Measurements from ENCODE around the gene SPDYE6. TPM values are rescaled to one million over a fixed set of nuclear protein-coding genes. Genes with fewer than 3 reads are reported as not detected.
"Not testable (repeated sequence)": the region's sequence is repeated elsewhere in the genome, so short reads cannot be mapped to it uniquely, and the experiment has no call there.

Gene SPDYE6
- total and polyA plus RNA-seq, 5 donors: 0.18 TPM; not detected in 4

- WGBS: under 1% methylated on average over 72 of the region's 76 CpGs
- H3K4me1 ChIP-seq (ENCODE audit: control insufficient read depth, insufficient read depth, low read length); intact Hi-C loops (cut with DNase I); H3K9me3 ChIP-seq (ENCODE audit: control insufficient read depth, low read length); H3K27me3 ChIP-seq (ENCODE audit: control insufficient read depth, insufficient read depth): not testable (repeated sequence)
- Histone ChIP-seq H3K27ac (ENCODE audit: low read length) (peak overlapping the region; percentile 74), H3K4me3 (ENCODE audit: low read length) (peak overlapping the region; percentile 66)
- DNase-seq: peak; percentile 97 to 99 (median 98)
- ATAC-seq: peak; percentile 100
These were observed 7.5 kb upstream of the SPDYE6 start for GRCh38 chr7:102363549-102364393.

GRCh38 chr7:102346983-102347382 lies 9.3 kb downstream of the SPDYE6 start:
- H3K4me3 ChIP-seq (ENCODE audit: low read length); ATAC-seq; H3K27ac ChIP-seq (ENCODE audit: low read length); H3K9me3 ChIP-seq (ENCODE audit: control insufficient read depth, low read length); DNase-seq; intact Hi-C loops (cut with DNase I); H3K27me3 ChIP-seq (ENCODE audit: control insufficient read depth, insufficient read depth); H3K4me1 ChIP-seq (ENCODE audit: control insufficient read depth, insufficient read depth, low read length): not testable (repeated sequence)
- 80% methylated on average over 2 of the region's 6 CpGs for WGBS

DNA sequence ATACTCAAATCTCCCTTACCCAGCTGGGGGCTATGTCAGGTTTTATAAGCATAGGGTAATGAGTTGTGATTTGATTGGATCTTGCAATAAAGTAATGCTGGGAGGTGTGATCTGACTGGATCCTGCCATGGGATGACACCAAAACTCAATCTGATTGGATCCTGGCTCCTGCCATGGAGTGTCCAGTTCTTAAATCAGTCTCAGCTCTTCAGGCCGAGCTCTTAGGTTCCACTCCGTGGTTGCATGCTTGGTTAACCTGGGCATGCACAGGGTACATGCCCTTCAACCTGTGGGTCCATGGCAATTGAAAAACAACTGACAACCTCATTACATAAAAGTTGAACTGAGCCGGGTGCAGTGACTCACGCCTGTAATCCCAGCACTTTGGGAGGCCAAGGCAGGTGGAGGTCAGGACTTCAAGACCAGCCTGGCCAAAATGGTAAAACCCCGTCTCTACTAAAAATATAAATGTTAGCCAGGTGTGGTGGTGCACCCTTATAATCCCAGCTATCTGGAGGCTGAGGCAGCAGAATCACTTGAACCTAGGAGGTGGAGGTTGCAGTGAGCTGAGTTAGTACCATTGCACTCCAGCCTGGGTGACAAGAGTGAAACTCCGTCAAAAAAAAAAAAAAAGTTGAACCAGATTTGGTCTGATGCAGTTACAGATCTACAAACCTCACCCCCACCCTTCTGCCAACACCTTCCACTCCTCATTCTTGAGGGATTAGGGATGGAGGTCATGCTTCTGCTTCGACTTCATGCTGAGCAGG lies 15.5 kb downstream of the SPDYE6 start:
- WGBS: 82% methylated on average over 5 of the region's 7 CpGs
- DNase-seq; H3K4me3 ChIP-seq (ENCODE audit: low read length); H3K4me1 ChIP-seq (ENCODE audit: control insufficient read depth, insufficient read depth, low read length); H3K9me3 ChIP-seq (ENCODE audit: control insufficient read depth, low read length); H3K27me3 ChIP-seq (ENCODE audit: control insufficient read depth, insufficient read depth); intact Hi-C loops (cut with DNase I); H3K27ac ChIP-seq (ENCODE audit: low read length); ATAC-seq: not testable (repeated sequence)

DNA sequence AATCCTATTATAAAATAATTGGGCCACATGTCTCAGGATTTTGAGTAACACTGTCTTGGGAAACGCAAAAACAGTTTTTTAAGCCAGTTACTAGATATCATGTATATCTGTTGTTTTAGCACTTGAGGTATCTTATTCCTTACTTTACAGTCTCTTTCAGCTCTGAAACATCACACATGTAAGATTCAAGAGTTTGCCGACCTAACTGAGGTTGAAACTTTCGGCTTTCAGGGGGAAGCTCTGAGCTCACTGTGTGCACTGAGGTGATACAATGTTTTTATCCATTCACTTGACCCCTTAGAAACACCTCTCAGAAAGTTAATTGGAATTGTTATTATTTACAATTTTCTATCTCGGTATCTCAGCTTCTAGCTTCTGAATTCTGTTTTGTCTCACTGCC lies 18.8 kb downstream of the SPDYE6 start:
- H3K27me3 ChIP-seq (ENCODE audit: control insufficient read depth, insufficient read depth); H3K4me3 ChIP-seq (ENCODE audit: low read length); intact Hi-C loops (cut with DNase I); H3K27ac ChIP-seq (ENCODE audit: low read length); DNase-seq; H3K4me1 ChIP-seq (ENCODE audit: control insufficient read depth, insufficient read depth, low read length); ATAC-seq; H3K9me3 ChIP-seq (ENCODE audit: control insufficient read depth, low read length): not testable (repeated sequence)
- WGBS: 76% methylated on average over 4 of the region's 4 CpGs

DNA sequence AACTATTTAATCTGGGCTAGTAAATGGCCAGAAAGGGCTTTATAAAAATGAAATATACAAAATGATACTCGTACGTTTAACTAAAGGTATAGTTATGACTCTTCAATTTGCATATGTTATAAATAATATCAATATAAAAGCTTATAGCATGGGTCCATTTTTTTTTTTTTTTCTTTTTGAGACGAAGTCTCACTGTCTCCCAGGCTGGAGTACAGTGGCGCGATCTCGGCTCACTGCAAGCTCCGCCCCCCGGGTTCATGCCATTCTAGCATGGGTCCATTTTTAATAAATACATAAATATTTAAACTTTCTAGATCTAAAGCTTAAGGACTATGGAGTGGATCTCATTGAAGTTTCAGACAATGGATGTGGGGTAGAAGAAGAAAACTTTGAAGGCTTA lies 19.2 kb downstream of the SPDYE6 start:
- H3K27me3 ChIP-seq (ENCODE audit: control insufficient read depth, insufficient read depth); H3K4me1 ChIP-seq (ENCODE audit: control insufficient read depth, insufficient read depth, low read length); H3K9me3 ChIP-seq (ENCODE audit: control insufficient read depth, low read length); DNase-seq; H3K27ac ChIP-seq (ENCODE audit: low read length); ATAC-seq; intact Hi-C loops (cut with DNase I); H3K4me3 ChIP-seq (ENCODE audit: low read length): not testable (repeated sequence)
- 80% methylated on average over 5 of the region's 8 CpGs for WGBS

- H3K27me3 ChIP-seq (ENCODE audit: control insufficient read depth, insufficient read depth); intact Hi-C loops (cut with DNase I); H3K4me3 ChIP-seq (ENCODE audit: low read length); H3K9me3 ChIP-seq (ENCODE audit: control insufficient read depth, low read length); H3K4me1 ChIP-seq (ENCODE audit: control insufficient read depth, insufficient read depth, low read length); DNase-seq; H3K27ac ChIP-seq (ENCODE audit: low read length); ATAC-seq: not testable (repeated sequence)
- 86% methylated on average over 7 of the region's 7 CpGs for WGBS
These were observed 20.7 kb downstream of the SPDYE6 start for GRCh38 chr7:102335574-102335973.

DNA sequence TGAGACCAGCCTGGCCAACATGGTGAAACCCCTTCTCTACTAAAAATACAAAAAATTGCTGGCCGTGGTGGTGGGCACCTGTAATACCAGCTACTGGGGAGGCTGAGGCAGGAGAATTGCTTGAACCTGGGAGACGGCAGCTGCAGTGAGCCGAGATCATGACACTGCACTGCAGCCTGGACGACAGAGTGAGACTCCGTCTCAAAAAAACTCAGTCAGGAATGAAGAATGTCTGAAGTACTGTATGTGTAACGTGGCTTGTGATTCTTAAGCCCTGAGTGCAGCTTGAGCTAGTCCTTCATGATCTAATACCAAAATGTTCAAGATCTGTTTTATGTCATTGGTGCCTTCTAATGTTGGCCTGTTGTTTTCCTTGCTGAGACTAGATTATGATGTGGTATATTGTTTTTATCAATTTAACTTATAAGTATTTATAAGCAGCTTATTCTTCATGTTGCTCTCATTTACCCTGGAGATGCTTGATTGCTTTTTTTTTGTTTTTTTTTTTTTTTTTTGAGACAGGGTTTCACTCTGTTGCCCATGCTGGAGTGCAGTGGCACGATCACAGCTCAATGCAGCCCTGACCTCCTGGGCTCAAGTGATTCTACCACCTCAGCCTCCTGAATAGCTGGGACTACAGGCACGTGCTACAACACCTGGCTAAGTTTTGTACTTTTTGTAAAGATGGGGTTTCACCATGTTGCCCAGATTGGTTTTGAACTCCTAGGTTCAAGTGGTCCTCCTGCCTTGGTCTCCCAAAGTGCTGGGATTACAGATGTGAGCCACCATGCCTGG lies 25.4 kb downstream of the SPDYE6 start:
- intact Hi-C loops (cut with DNase I); H3K4me3 ChIP-seq (ENCODE audit: low read length); DNase-seq; H3K27me3 ChIP-seq (ENCODE audit: control insufficient read depth, insufficient read depth); H3K9me3 ChIP-seq (ENCODE audit: control insufficient read depth, low read length); ATAC-seq; H3K4me1 ChIP-seq (ENCODE audit: control insufficient read depth, insufficient read depth, low read length); H3K27ac ChIP-seq (ENCODE audit: low read length): not testable (repeated sequence)
- WGBS: 86% methylated on average over 8 of the region's 8 CpGs

DNA sequence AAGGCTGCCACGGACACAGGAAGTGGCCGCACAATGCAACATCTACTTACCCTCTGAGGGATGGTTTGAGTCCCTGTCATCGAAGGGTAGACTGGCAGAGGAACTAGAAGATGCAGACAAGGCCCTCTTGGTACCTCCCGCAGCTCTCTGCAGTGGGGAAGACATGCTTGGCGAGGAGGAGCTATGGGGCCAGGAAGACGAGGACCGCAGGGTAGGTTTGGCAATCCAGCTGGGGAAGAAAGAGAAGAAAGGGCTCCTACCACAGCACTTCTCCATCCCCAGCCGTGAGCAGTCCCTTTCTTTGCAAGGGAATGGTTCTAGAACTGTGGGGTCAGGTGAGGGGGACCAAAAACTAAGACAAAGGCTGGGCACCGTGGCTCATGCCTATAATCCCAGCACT lies 26.9 kb downstream of the SPDYE6 start:
- H3K27me3 ChIP-seq (ENCODE audit: control insufficient read depth, insufficient read depth); H3K9me3 ChIP-seq (ENCODE audit: control insufficient read depth, low read length); intact Hi-C loops (cut with DNase I); H3K4me1 ChIP-seq (ENCODE audit: control insufficient read depth, insufficient read depth, low read length); DNase-seq; H3K4me3 ChIP-seq (ENCODE audit: low read length); H3K27ac ChIP-seq (ENCODE audit: low read length): not testable (repeated sequence)
- WGBS: 65% methylated on average over 9 of the region's 9 CpGs
- ATAC-seq: peak in 1 of 2 donors; percentile 16

DNA sequence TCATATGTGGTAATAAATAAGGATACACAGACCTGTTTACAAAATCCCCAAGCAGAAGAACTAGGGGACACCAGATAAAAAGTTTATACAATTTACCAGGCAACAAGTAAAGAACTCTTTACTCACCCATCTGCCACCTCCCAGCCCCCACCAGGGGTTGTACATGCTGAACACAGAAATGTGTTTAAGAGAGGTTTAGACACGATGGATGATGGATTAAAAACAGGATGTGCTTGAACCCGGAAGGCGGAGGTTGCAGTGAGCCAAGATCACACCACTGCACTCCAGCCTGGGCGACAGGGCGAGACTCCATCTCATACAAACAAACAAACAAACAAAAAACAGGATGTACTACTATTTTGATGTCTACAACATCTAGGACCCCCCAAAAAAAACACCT lies 27.4 kb downstream of the SPDYE6 start:
- H3K27ac ChIP-seq (ENCODE audit: low read length); intact Hi-C loops (cut with DNase I); H3K4me3 ChIP-seq (ENCODE audit: low read length); DNase-seq; H3K4me1 ChIP-seq (ENCODE audit: control insufficient read depth, insufficient read depth, low read length); H3K27me3 ChIP-seq (ENCODE audit: control insufficient read depth, insufficient read depth); H3K9me3 ChIP-seq (ENCODE audit: control insufficient read depth, low read length); ATAC-seq: not testable (repeated sequence)
- WGBS: 69% methylated on average over 4 of the region's 5 CpGs

GRCh38 chr7:102327183-102327582 lies 29.1 kb downstream of the SPDYE6 start:
- DNase-seq; H3K27ac ChIP-seq (ENCODE audit: low read length); H3K4me3 ChIP-seq (ENCODE audit: low read length); H3K27me3 ChIP-seq (ENCODE audit: control insufficient read depth, insufficient read depth); intact Hi-C loops (cut with DNase I); H3K9me3 ChIP-seq (ENCODE audit: control insufficient read depth, low read length); H3K4me1 ChIP-seq (ENCODE audit: control insufficient read depth, insufficient read depth, low read length); ATAC-seq: not testable (repeated sequence)
- WGBS: 80% methylated on average over 6 of the region's 6 CpGs
